ENCODE data around the gene XRRA1.
"Not testable (repeated sequence)": the region's sequence is repeated elsewhere in the genome, so short reads cannot be mapped to it uniquely, and the experiment has no call there.

XRRA1 gene

GRCh38 chr11:74826901-74827300, 122.0 kb downstream of the XRRA1 start:
- TF ChIP-seq CTCF (IDR thresholded peaks at IDR 0.05; ENCODE audit: extremely low read depth, insufficient read depth, missing control alignments) = no peak
- no peak for DNase-seq (ENCODE audit: low spot score)
- in situ Hi-C loops (cut with MboI; ENCODE audit: low pct_unique_long_range_greater_than_20kb, low sequenced_read_pairs, unreplicated experiment) = no loop called here

DNA sequence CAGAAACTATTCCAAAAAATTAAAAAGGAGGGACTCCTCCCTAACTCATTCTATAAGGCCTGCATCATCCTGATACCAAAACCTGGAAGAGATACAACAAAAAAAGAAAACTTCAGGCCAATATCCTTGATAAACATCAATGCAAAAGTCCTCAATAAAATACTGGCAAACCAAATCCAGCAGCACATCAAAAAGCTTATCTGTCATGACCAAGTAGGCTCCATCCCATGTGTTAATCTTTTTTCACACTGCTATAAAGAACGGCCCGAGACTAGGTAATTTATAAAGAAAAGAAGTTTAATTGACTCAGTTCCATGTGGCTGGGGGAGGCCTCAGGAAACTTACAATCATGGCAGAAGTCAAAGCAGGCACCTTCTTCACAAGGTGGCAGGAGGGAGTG, 123.3 kb downstream of the XRRA1 start:
- DNase-seq (ENCODE audit: low spot score); in situ Hi-C loops (cut with MboI; ENCODE audit: low pct_unique_long_range_greater_than_20kb, low sequenced_read_pairs, unreplicated experiment): not testable (repeated sequence)

DNA sequence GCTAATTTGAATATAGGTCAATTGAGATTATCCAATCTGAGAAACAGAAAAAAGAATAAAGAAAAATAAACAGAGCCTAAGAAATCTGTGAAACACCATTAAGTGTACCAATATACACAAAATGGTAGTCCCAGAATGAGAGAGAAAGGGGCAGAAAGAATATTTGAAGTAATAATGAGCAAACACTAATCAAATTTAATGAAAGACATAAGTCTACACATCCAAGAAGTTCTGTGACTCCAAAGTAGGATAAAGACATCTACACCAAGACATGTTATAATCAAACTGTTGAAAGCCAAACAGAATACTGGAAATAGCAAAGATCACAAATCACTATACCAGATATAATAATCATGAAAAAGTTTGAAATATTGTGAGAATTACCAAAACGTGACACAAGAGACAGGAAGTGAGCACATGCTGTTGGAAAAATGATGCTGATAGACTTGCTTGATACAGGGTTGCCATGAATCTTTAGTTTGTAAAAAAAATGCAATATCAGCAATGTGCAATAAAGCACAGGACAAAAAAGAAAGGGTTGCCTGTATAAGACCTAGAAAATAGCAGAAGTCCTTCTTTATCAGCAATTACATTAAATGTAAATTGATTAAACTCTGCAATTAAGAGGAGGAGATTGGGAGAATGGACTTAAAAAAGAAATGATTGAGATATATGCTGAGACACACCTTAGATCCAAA, 124.5 kb downstream of the XRRA1 start:
- TF ChIP-seq CTCF (IDR thresholded peaks at IDR 0.05; ENCODE audit: extremely low read depth, insufficient read depth, missing control alignments) = no peak
- in situ Hi-C loops (cut with MboI; ENCODE audit: low pct_unique_long_range_greater_than_20kb, low sequenced_read_pairs, unreplicated experiment) = no loop called here
- DNase-seq (ENCODE audit: low spot score) = no peak

- no peak for TF ChIP-seq CTCF (IDR thresholded peaks at IDR 0.05; ENCODE audit: extremely low read depth, insufficient read depth, missing control alignments)
- no peak for DNase-seq (ENCODE audit: low spot score)
- in situ Hi-C loops (cut with MboI; ENCODE audit: low pct_unique_long_range_greater_than_20kb, low sequenced_read_pairs, unreplicated experiment) = no loop called here
These were observed 126.7 kb downstream of the XRRA1 start for GRCh38 chr11:74822170-74822569.

DNA sequence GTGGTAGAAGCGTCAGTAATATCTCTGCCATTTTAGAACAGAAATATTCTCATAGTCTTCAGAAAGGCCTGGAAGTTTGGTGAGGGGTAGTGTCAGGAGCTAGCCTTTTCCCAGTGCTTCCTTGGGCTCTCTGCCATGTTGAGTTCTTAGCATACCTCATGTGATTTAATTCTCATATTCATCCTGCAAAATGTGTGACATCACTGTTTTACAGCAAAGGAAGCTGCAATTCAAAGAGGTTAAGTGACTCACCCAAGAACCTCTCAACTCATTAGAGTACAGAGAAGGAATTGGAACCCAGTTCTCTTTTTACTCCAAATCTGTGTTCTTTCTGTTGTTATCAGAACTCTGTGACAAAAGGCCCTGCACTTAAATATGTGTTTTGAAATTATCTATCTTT, 128.1 kb downstream of the XRRA1 start:
- in situ Hi-C loops (cut with MboI; ENCODE audit: low pct_unique_long_range_greater_than_20kb, low sequenced_read_pairs, unreplicated experiment) = no loop called here
- no peak for DNase-seq (ENCODE audit: low spot score)
- no peak for TF ChIP-seq CTCF (IDR thresholded peaks at IDR 0.05; ENCODE audit: extremely low read depth, insufficient read depth, missing control alignments)

- no peak for DNase-seq (ENCODE audit: low spot score)
- TF ChIP-seq CTCF (IDR thresholded peaks at IDR 0.05; ENCODE audit: extremely low read depth, insufficient read depth, missing control alignments) = no peak
- in situ Hi-C loops (cut with MboI; ENCODE audit: low pct_unique_long_range_greater_than_20kb, low sequenced_read_pairs, unreplicated experiment) = no loop called here
These were observed 129.5 kb downstream of the XRRA1 start for GRCh38 chr11:74819400-74819799.

DNA sequence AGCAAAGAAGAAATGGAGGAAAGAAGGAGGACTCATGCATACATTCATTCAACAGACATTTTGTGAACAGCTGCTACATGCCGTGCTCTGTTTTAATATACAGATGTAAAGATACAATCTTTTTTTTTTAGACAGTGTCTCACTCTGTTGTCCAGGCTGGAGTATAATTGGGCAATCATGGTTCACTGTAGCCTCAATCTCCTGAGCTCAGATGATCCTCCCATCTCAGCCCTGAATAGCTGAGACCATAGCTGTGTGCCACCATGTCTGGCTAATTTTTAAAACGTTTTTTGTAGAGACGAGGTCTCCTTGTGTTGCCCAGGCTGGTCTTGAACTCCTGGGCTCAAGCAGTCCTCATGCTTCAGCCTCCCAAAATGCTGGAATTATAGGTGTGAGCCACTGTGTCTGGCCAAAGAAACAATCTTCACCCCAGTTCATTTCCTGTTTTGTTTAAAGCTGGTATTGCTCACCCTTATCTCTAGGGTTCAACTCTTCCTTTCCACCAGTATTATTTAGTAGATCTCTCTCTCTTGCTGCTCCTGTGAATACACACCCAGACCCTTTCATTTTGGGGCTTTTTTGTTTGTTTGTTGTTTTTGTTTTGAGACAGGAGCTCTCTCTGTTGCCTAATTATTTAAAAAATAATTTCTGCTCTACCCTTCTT, 130.5 kb downstream of the XRRA1 start:
- no peak for TF ChIP-seq CTCF (IDR thresholded peaks at IDR 0.05; ENCODE audit: extremely low read depth, insufficient read depth, missing control alignments)
- in situ Hi-C loops (cut with MboI; ENCODE audit: low pct_unique_long_range_greater_than_20kb, low sequenced_read_pairs, unreplicated experiment) = no loop called here
- DNase-seq (ENCODE audit: low spot score) = no peak
